DOHH2 (cell line): ENCODE data around the gene RNF32.

Source experiments
- H3F3A ChIP-seq: fragments of 200-600 bp; sonication (generic), shearing (Covaris generic); 2 replicates; pipeline ENCODE4 v1.6.0; 2016; ENCODE audit warnings: antibody characterized with exemption, mild to moderate bottlenecking; ENCODE audit not compliant: control insufficient read depth, insufficient read depth
- H3K27ac ChIP-seq: fragments of 200-600 bp; sonication (generic); 2 replicates; pipeline ENCODE4 v1.5.1; 2014; ENCODE audit warnings: low read depth, mild to moderate bottlenecking, low read length, moderate library complexity
- H3K27me3 ChIP-seq: fragments of 200-600 bp; sonication (generic); 2 replicates; pipeline ENCODE4 v1.6.1; 2014; ENCODE audit warnings: mild to moderate bottlenecking, low read length, mixed read lengths; ENCODE audit not compliant: control insufficient read depth
- H3K36me3 ChIP-seq: fragments of 200-600 bp; sonication (generic); 2 replicates; pipeline ENCODE4 v1.6.1; 2014; ENCODE audit warnings: mild to moderate bottlenecking, low read length, moderate library complexity, mixed read lengths; ENCODE audit not compliant: control insufficient read depth
- H3K4me1 ChIP-seq: fragments of 200-600 bp; sonication (generic); 2 replicates; pipeline ENCODE4 v1.6.1; 2014; ENCODE audit warnings: mild to moderate bottlenecking, low read length, mixed read lengths; ENCODE audit not compliant: control insufficient read depth
- H3K4me2 ChIP-seq: fragments of 200-600 bp; sonication (generic); 2 replicates; pipeline ENCODE4 v1.6.0; 2014; ENCODE audit warnings: mild to moderate bottlenecking, low read length, moderate library complexity
- H3K4me3 ChIP-seq: fragments of 200-600 bp; sonication (generic); 2 replicates; pipeline ENCODE4 v1.5.1; 2014; ENCODE audit warnings: mild to moderate bottlenecking, low read length, mixed read lengths
- H3K79me2 ChIP-seq: fragments of 200-600 bp; sonication (generic); 2 replicates; pipeline ENCODE4 v1.6.1; 2014; ENCODE audit warnings: mild to moderate bottlenecking, low read length, mixed read lengths; ENCODE audit not compliant: control insufficient read depth
- H3K9me2 ChIP-seq: fragments of 200-600 bp; sonication (generic); replicated peaks from 2 replicates; pipeline ENCODE4 v1.6.1; 2014; ENCODE audit warnings: mild to moderate bottlenecking, low read length, mixed read lengths; ENCODE audit not compliant: control insufficient read depth
- H3K9me3 ChIP-seq: fragments of 200-600 bp; sonication (generic); 2 replicates; pipeline ENCODE4 v1.6.1; 2014; ENCODE audit warnings: antibody characterized with exemption, low read length, mixed read lengths; ENCODE audit not compliant: control insufficient read depth, insufficient read depth
- H4K20me1 ChIP-seq: fragments of 200-600 bp; sonication (generic); 2 replicates; pipeline ENCODE4 v1.6.0; 2014; ENCODE audit warnings: low read depth, mild to moderate bottlenecking, antibody characterized with exemption, low read length, moderate library complexity; ENCODE audit not compliant: control insufficient read depth, insufficient read depth
- CTCF ChIP-seq: fragments of 200-600 bp; sonication (generic); IDR thresholded peaks from one replicate; pipeline ENCODE4 v1.5.1; 2014; ENCODE audit warnings: antibody characterized with exemption, mild to moderate bottlenecking, low read depth, low read length; ENCODE audit not compliant: poor library complexity, severe bottlenecking
- EZH2phosphoT487 ChIP-seq: fragments of 200-600 bp; sonication (generic); IDR thresholded peaks from 2 replicates; pipeline ENCODE4 v1.6.1; 2017; ENCODE audit warnings: borderline replicate concordance, mild to moderate bottlenecking, antibody characterized with exemption, low read length, moderate library complexity, mixed read lengths

The RNF32 gene

DNA sequence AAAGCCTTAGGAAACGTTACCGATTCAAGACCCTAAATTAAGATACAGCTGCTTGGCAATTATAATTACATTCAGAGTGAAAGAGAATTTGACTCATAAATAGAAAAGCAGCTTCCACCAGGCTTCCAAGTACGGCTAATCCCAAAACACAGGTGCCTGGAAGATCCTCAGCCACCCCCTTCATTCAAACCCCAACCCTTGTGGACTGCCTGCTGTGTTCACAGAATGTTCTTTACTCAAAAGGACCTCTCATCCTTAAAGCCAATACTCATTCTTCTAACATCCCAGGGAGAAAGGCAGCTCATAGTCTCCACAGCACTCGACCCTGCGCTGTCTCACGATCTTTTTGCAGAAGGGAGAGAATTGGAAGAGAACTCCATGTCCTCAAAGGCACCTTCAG, 32.9 kb downstream of the RNF32 start:
- Histone ChIP-seq H3K9me2 (no peaks in the 10 kb centered on the region), H3K9me3 (no peaks in the 10 kb centered on the region), H3K79me2 (no peaks in the 10 kb centered on the region), H3K36me3 (peaks cover 21% of the 10 kb centered on the region), H3K4me1 (no peaks in the 10 kb centered on the region), H3K27me3 (no peaks in the 10 kb centered on the region), H3F3A (no peaks in the 10 kb centered on the region), H3K27ac (no peak overlapping the region), H3K4me2 (no peak overlapping the region), H3K4me3 (no peak overlapping the region), H4K20me1 (no peaks in the 10 kb centered on the region)
- TF ChIP-seq EZH2phosphoT487 = no peak
- TF ChIP-seq CTCF = no peak

DNA sequence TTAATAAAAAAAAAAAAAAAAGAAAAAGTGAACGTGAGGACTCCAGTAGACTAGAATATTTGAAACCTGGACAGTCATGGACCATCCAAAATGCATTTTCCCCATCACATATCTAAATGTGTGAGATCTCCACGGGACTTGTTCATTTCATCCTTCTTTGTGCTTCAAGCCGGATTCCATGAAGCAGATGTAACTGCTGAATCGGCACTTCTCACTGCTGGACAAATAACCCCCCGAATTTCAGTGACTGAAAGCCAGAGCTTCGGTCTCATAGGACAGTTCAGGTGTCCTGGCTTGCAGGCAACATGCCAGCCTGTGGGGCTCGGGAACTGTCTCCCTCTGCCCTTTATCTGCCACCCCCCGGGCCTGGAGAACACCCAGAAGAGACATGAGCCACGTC, 33.3 kb downstream of the RNF32 start:
- no peak overlapping the region for H3K4me3 ChIP-seq
- no peaks in the 10 kb centered on the region for H3K4me1 ChIP-seq
- no peaks in the 10 kb centered on the region for H3K9me2 ChIP-seq
- H4K20me1 ChIP-seq = no peaks in the 10 kb centered on the region
- peaks cover 25% of the 10 kb centered on the region for H3K36me3 ChIP-seq
- H3K27ac ChIP-seq = no peak overlapping the region
- no peak for TF ChIP-seq CTCF
- TF ChIP-seq EZH2phosphoT487 = no peak
- H3F3A ChIP-seq = no peaks in the 10 kb centered on the region
- no peaks in the 10 kb centered on the region for H3K79me2 ChIP-seq
- H3K9me3 ChIP-seq = no peaks in the 10 kb centered on the region
- H3K4me2 ChIP-seq = no peak overlapping the region
- H3K27me3 ChIP-seq = no peaks in the 10 kb centered on the region

DNA sequence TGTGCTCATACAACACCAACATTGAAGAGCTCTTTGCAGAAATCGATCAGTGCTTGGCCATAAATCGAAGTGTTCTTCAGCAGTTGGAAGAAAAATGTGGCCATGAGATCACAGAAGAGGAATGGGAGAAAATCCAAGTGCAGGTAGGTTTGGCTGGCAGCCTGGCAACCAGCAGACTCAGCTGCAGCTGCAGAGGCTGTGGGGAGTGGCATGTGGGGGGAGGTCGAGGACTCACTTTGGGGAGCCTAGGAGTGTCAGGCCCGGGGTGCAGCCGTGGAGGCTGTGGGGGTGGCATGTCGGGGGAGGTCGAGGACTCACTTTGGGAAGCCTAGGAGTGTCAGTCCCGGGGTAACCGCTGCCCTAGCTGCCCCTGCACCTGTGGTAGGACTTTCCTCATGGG, 35.1 kb downstream of the RNF32 start:
- H3K4me1 ChIP-seq = no peaks in the 10 kb centered on the region
- H3K27me3 ChIP-seq = no peaks in the 10 kb centered on the region
- no peaks in the 10 kb centered on the region for H3K79me2 ChIP-seq
- H3K4me3 ChIP-seq = no peak overlapping the region
- H3K27ac ChIP-seq = no peak overlapping the region
- no peaks in the 10 kb centered on the region for H3K9me2 ChIP-seq
- no peak for TF ChIP-seq CTCF
- no peaks in the 10 kb centered on the region for H4K20me1 ChIP-seq
- peaks cover 34% of the 10 kb centered on the region for H3K36me3 ChIP-seq
- no peaks in the 10 kb centered on the region for H3F3A ChIP-seq
- H3K9me3 ChIP-seq = no peaks in the 10 kb centered on the region
- no peak overlapping the region for H3K4me2 ChIP-seq

- TF ChIP-seq EZH2phosphoT487 = no peak
- no peaks in the 10 kb centered on the region for H3K4me1 ChIP-seq
- peaks cover 34% of the 10 kb centered on the region for H3K36me3 ChIP-seq
- H3K79me2 ChIP-seq = no peaks in the 10 kb centered on the region
- no peaks in the 10 kb centered on the region for H4K20me1 ChIP-seq
- H3K27ac ChIP-seq = no peak overlapping the region
- H3K9me3 ChIP-seq = no peaks in the 10 kb centered on the region
- H3K9me2 ChIP-seq = no peaks in the 10 kb centered on the region
- no peak overlapping the region for H3K4me3 ChIP-seq
- H3F3A ChIP-seq = no peaks in the 10 kb centered on the region
- no peak overlapping the region for H3K4me2 ChIP-seq
- no peaks in the 10 kb centered on the region for H3K27me3 ChIP-seq
These were observed 35.7 kb downstream of the RNF32 start for GRCh38 chr7:156676263-156676662.
